Measurements from ENCODE around the gene NBL1.

- TF ChIP-seq CTCF (IDR thresholded peaks at IDR 0.05; ENCODE audit: poor library complexity) (no peak), EZH2 (IDR thresholded peaks at IDR 0.05; ENCODE audit: borderline replicate concordance) (no peak)
Measured at GRCh38 chr1:19637606-19638005, 6.5 kb upstream of the NBL1 start.
